Lung (tissue), 16 donors: ENCODE measurements around the gene IFNL1. TPM values are rescaled to one million over a fixed set of nuclear protein-coding genes. Genes with fewer than 3 reads are reported as not detected.

Source experiments
- ATAC-seq: fragments of 200-7000 bp; cut with Tn5 transposase; one replicate; pipeline ENCODE4 v1.9.1; 2020; ENCODE audit warnings: moderate number of reproducible peaks; ENCODE audit not compliant: insufficient read depth, low FRiP score
- DNase-seq, 3 donors: peaks; one replicate each; pipeline ENCODE4 v3.0.0-alpha.2; 2013 to 2017
- H3K27ac ChIP-seq, 2 donors: one replicate each; pipeline ENCODE4 v1.5.1; 2013; ENCODE audit warnings: mild to moderate bottlenecking in 2 of 2, moderate library complexity in 2 of 2, control low read depth in 1 of 2, inconsistent platforms in 1 of 2, low read depth in 1 of 2, low read length in 1 of 2
- H3K27me3 ChIP-seq, 3 donors: one replicate each; pipeline ENCODE4 v1.5.1; 2013; ENCODE audit warnings: low read length in 2 of 3; ENCODE audit not compliant: control insufficient read depth in 3 of 3, insufficient read depth in 3 of 3
- H3K36me3 ChIP-seq, 4 donors: one replicate each; pipeline ENCODE4 v1.5.1; 2013; ENCODE audit warnings: low read length in 4 of 4, mild to moderate bottlenecking in 1 of 4, moderate library complexity in 1 of 4; ENCODE audit not compliant: control insufficient read depth in 4 of 4, insufficient read depth in 4 of 4
- H3K4me1 ChIP-seq, 5 donors: one replicate each; pipeline ENCODE4 v1.5.1; 2013; ENCODE audit warnings: low read length in 5 of 5, mild to moderate bottlenecking in 2 of 5, moderate library complexity in 1 of 5; ENCODE audit not compliant: control insufficient read depth in 5 of 5, insufficient read depth in 5 of 5
- H3K4me3 ChIP-seq: one replicate; pipeline ENCODE4 v1.5.1; 2013; ENCODE audit warnings: mild to moderate bottlenecking, control low read depth, moderate library complexity
- H3K9ac ChIP-seq, 2 donors: one replicate each; pipeline ENCODE4 v1.5.1; 2013; ENCODE audit warnings: low read length in 2 of 2, control low read depth in 1 of 2; ENCODE audit not compliant: insufficient read depth in 1 of 2
- H3K9me3 ChIP-seq, 4 donors: one replicate each; pipeline ENCODE4 v1.5.1; 2013; ENCODE audit warnings: low read length in 3 of 4, mild to moderate bottlenecking in 1 of 4, moderate library complexity in 1 of 4; ENCODE audit not compliant: control insufficient read depth in 4 of 4, insufficient read depth in 3 of 4
- CTCF ChIP-seq: IDR thresholded peaks from 2 replicates; pipeline ENCODE4 v1.5.1; 2012; ENCODE audit warnings: mild to moderate bottlenecking; ENCODE audit errors: control extremely low read depth, extremely low read depth
- whole genome bisulfite sequencing, 2 donors: extraction: QIAGEN DNeasy Blood & Tissue Kit; methylation state at CpG; one replicate each; pipeline ENCODE4 v1.1.7; 2013; 5-methylcytosine and 5-hydroxymethylcytosine counted together
- long read RNA-seq, 5 donors: transcript quantifications; one replicate each; lab custom pipeline, GENCODE V29; 2026
- polyA plus RNA-seq, 2 donors: library from polyadenylated mRNA; stranded (reverse); fragments of 200-250 nt; gene quantifications; one replicate each; pipeline ENCODE4 v1.2.1, GENCODE V29; 2013
- total RNA-seq, 2 donors: library from RNA; depleted of rRNA in 1 of 2; stranded (reverse); fragments of >200 nt in 1 of 2; gene quantifications; one replicate each; pipeline ENCODE4 v1.2.1, GENCODE V29; 2014 to 2021
- donor health status: control.
- donor health status: control.
- donor health status: Bipolar disorder and iron deficiency.
- donor health status: healthy.
- donor health status: DM: yes; HTN: yes; CAD: no.

The IFNL1 gene
- not detected for total RNA-seq
- under 1 TPM in 1 of 2 donors, not detected in 1; 0.17 TPM for polyA plus RNA-seq
- long read RNA-seq, donor 1, result 0 reads
- long read RNA-seq, donor 2, result 0 reads
- long read RNA-seq, donor 3, result 0 reads
- long read RNA-seq, donor 4, result 0 reads
- long read RNA-seq, donor 5, result 0 reads

GRCh38 chr19:39296055-39296645, at the start of gene IFNL1:
IFNL1 (plus strand) TSS chr19:39296407; CDS start chr19:39296422, 15 bp downstream.
- no peaks in the 10 kb centered on the region for H3K4me1 ChIP-seq
- peak in 2 of 3 donors; percentile 35 to 39 for DNase-seq
- WGBS, 2 donors, result 80 to 91% methylated on average over 11 of the region's 11 CpGs
- no peak for ATAC-seq
- H3K27ac ChIP-seq, result no peak within 1 kb of the TSS
- no peak within 1 kb of the TSS for H3K4me3 ChIP-seq
- H3K9ac ChIP-seq, result no peak within 1 kb of the TSS
- peaks cover 0 to 1% (median 0%) of the 10 kb centered on the region in 4 donors for H3K9me3 ChIP-seq
- TF ChIP-seq CTCF, result no peak
- H3K27me3 ChIP-seq, result peaks cover 0 to 3% (median 0%) of the 10 kb centered on the region in 3 donors
- H3K36me3 ChIP-seq, result no peaks in the 10 kb centered on the region

- no peaks in the 10 kb centered on the region for H3K36me3 ChIP-seq
- H3K9ac ChIP-seq, result no peak overlapping the region
- H3K27me3 ChIP-seq, result peaks cover 0 to 36% (median 22%) of the 10 kb centered on the region in 3 donors
- H3K27ac ChIP-seq, result no peak overlapping the region
- peaks cover 0 to 9% (median 0%) of the 10 kb centered on the region in 5 donors for H3K4me1 ChIP-seq
- peak; percentile 14 for ATAC-seq
- WGBS, 2 donors, result 24 to 29% methylated on average over 41 to 42 of the region's 42 CpGs
- DNase-seq, result peak in 1 of 3 donors; percentile 39
- peaks cover 0 to 3% (median 0%) of the 10 kb centered on the region in 4 donors for H3K9me3 ChIP-seq
- no peak overlapping the region for H3K4me3 ChIP-seq
- no peak for TF ChIP-seq CTCF
Measured at GRCh38 chr19:39246951-39247669, 49.1 kb upstream of the IFNL1 start.

- Histone ChIP-seq H3K36me3 (no peaks in the 10 kb centered on the region), H3K4me3 (no peak overlapping the region), H3K4me1 (peaks cover 0 to 9% (median 0%) of the 10 kb centered on the region in 5 donors), H3K27me3 (peaks cover 0 to 39% (median 22%) of the 10 kb centered on the region in 3 donors), H3K9ac (no peak overlapping the region), H3K9me3 (peaks cover 0 to 3% (median 0%) of the 10 kb centered on the region in 4 donors), H3K27ac (no peak overlapping the region)
- DNase-seq (peak in 1 of 3 donors; percentile 18), ATAC-seq (no peak)
- 18 to 46% methylated on average over 61 to 92 of the region's 92 CpGs for WGBS, 2 donors
- no peak for TF ChIP-seq CTCF
Measured at GRCh38 chr19:39247701-39248664, 48.2 kb upstream of the IFNL1 start.
